CD14-positive monocyte (primary cell): Measurements from ENCODE around the gene STN1. TPM values are rescaled to one million over a fixed set of nuclear protein-coding genes. Genes with fewer than 3 reads are reported as not detected.

Experiments
- DNase-seq, 3 donors: peaks; one replicate each; pipeline ENCODE4 v3.0.0-alpha.2; 2011 to 2022
- H2AFZ ChIP-seq: 2 replicates; pipeline ENCODE4 v1.6.0; 2012; ENCODE audit warnings: mild to moderate bottlenecking, low read depth, low read length, inconsistent platforms; ENCODE audit not compliant: insufficient read depth, poor library complexity, severe bottlenecking
- H3K27ac ChIP-seq, 2 donors: 1 replicate in 1 of 2; 2 replicates in 1 of 2; pipeline ENCODE4 v1.5.1; 2012 to 2013; ENCODE audit warnings: low read length in 2 of 2, control low read depth in 1 of 2, inconsistent platforms in 1 of 2, low read depth in 1 of 2, mild to moderate bottlenecking in 1 of 2
- H3K27me3 ChIP-seq, 2 donors: one replicate each; pipeline versions ENCODE4 v1.6.0 to v1.6.1; 2011 to 2013; ENCODE audit warnings: low read length in 2 of 2; ENCODE audit not compliant: control insufficient read depth in 2 of 2, insufficient read depth in 2 of 2
- H3K36me3 ChIP-seq, 2 donors: replicated peaks in 1 of 2; 1 replicate in 1 of 2; 2 replicates in 1 of 2; pipeline versions ENCODE4 v1.5.1 to v1.6.1; 2012 to 2013; ENCODE audit warnings: low read length in 2 of 2, control low read depth in 1 of 2, inconsistent platforms in 1 of 2, mild to moderate bottlenecking in 1 of 2; ENCODE audit not compliant: insufficient read depth in 2 of 2, control insufficient read depth in 1 of 2
- H3K4me1 ChIP-seq, 2 donors: 1 replicate in 1 of 2; 2 replicates in 1 of 2; pipeline versions ENCODE4 v1.5.1 to v1.6.1; 2012 to 2013; ENCODE audit warnings: low read length in 2 of 2, control low read depth in 1 of 2, inconsistent platforms in 1 of 2, mild to moderate bottlenecking in 1 of 2, moderate library complexity in 1 of 2; ENCODE audit not compliant: insufficient read depth in 2 of 2, control insufficient read depth in 1 of 2
- H3K4me2 ChIP-seq: replicated peaks from 2 replicates; pipeline ENCODE3; 2012; ENCODE audit warnings: low read length, moderate library complexity, mild to moderate bottlenecking; ENCODE audit not compliant: poor library complexity, severe bottlenecking; ENCODE audit errors: extremely low read depth
- H3K4me3 ChIP-seq, 3 experiments: fragments of 200-600 bp in 1 of 3; sonication (generic) in 1 of 3; replicated peaks in 1 of 3; 1 replicate in 2 of 3; 2 replicates in 1 of 3; pipeline ENCODE4 v1.5.1; 2011 to 2013; ENCODE audit warnings: low read length in 3 of 3, mild to moderate bottlenecking in 3 of 3, control low read depth in 2 of 3, low read depth in 2 of 3, inconsistent platforms in 1 of 3, moderate library complexity in 1 of 3
- H3K79me2 ChIP-seq: 2 replicates; pipeline ENCODE4 v1.6.0; 2012; ENCODE audit warnings: mild to moderate bottlenecking, control low read depth, inconsistent platforms, low read length, moderate library complexity; ENCODE audit not compliant: insufficient read depth
- H3K9ac ChIP-seq: 2 replicates; pipeline ENCODE4 v1.6.0; 2017; ENCODE audit warnings: low read length, mild to moderate bottlenecking; ENCODE audit not compliant: insufficient read depth, poor library complexity, severe bottlenecking
- H3K9me3 ChIP-seq, 2 donors: replicated peaks in 1 of 2; 1 replicate in 1 of 2; 2 replicates in 1 of 2; pipeline versions ENCODE4 v1.5.1 to v1.6.1; 2012 to 2013; ENCODE audit warnings: low read length in 2 of 2, control low read depth in 1 of 2; ENCODE audit not compliant: control insufficient read depth in 1 of 2, insufficient read depth in 1 of 2
- H4K20me1 ChIP-seq: 2 replicates; pipeline ENCODE4 v1.6.0; 2012; ENCODE audit warnings: mild to moderate bottlenecking, low read length, control low read depth, moderate library complexity; ENCODE audit not compliant: insufficient read depth
- H3K27ac Mint-ChIP-seq, 7 donors: one replicate each; pipeline ENCODE4 v1.8.0; 2020; ENCODE audit warnings: mild to moderate bottlenecking in 7 of 7, mixed read lengths in 7 of 7, moderate library complexity in 6 of 7, inconsistent platforms in 2 of 7
- H3K27me3 Mint-ChIP-seq, 3 donors: one replicate each; pipeline ENCODE4 v1.8.0; 2021 to 2022; ENCODE audit warnings: low read depth in 3 of 3, mild to moderate bottlenecking in 3 of 3, mixed read lengths in 3 of 3, moderate library complexity in 3 of 3, inconsistent platforms in 1 of 3
- H3K36me3 Mint-ChIP-seq, 2 donors: one replicate each; pipeline ENCODE4 v1.8.0; 2020; ENCODE audit warnings: mixed read lengths in 2 of 2, inconsistent platforms in 1 of 2, mild to moderate bottlenecking in 1 of 2
- H3K4me1 Mint-ChIP-seq: one replicate; pipeline ENCODE4 v1.8.0; 2020; ENCODE audit warnings: mild to moderate bottlenecking, mixed read lengths
- H3K4me3 Mint-ChIP-seq, 2 donors: one replicate each; pipeline ENCODE4 v1.8.0; 2020; ENCODE audit warnings: mild to moderate bottlenecking in 2 of 2, mixed read lengths in 2 of 2, moderate library complexity in 1 of 2
- H3K9me3 Mint-ChIP-seq, 7 donors: one replicate each; pipeline ENCODE4 v1.8.0; 2020 to 2022; ENCODE audit warnings: mixed read lengths in 7 of 7, mild to moderate bottlenecking in 6 of 7, moderate library complexity in 6 of 7, inconsistent platforms in 2 of 7
- CTCF ChIP-seq: fragments of 200-600 bp; IDR thresholded peaks from one replicate; pipeline ENCODE4 v1.8.0; 2022; ENCODE audit warnings: antibody characterized with exemption, mild to moderate bottlenecking
- WGBS: methylation state at CpG from one replicate; pipeline ENCODE4 v1.1.5; 2013; ENCODE audit warnings: missing lambda C conversion rate; ENCODE audit not compliant: insufficient coverage; 5-methylcytosine and 5-hydroxymethylcytosine counted together
- intact Hi-C, 2 donors: fragments of 100-400 bp; cut with micrococcal nuclease; formaldehyde crosslinking; loops; one replicate each; pipeline versions ENCODE4 v1.15.0 to v1.15.1; 2023
- polyA plus RNA-seq, 3 donors: library from polyadenylated mRNA; depleted of rRNA in 1 of 3; unstranded in 2 of 3; stranded (reverse) in 1 of 3; fragments of 300-500 nt in 2 of 3; fragments of >200 nt in 1 of 3; fragmentation: Illumina TruSeq in 2 of 3; gene quantifications; 1 replicate in 2 of 3; 2 replicates in 1 of 3; pipeline ENCODE4 v1.2.3, GENCODE V29; 2012 to 2021

The STN1 gene
- polyA plus RNA-seq, 3 donors, result 19.3 to 37.4 (median 35.9) TPM

- H3K27ac ChIP-seq, result peak overlapping the region; percentile 80 to 83
- TF ChIP-seq CTCF, result no peak
- peak overlapping the region in 2 of 3 experiments; percentile 10 to 51 for H3K4me3 ChIP-seq
- H2AFZ ChIP-seq, result peak overlapping the region; percentile 33
- Mint-ChIP-seq H3K4me3 (peak overlapping the region; percentile 17 to 52), H3K27ac (peak overlapping the region; percentile 82 to 95 (median 92)), H3K36me3 (peaks cover 15 to 18% of the 10 kb centered on the region in 2 donors), H3K27me3 (no peaks in the 10 kb centered on the region), H3K4me1 (peaks cover 60% of the 10 kb centered on the region), H3K9me3 (peaks cover 2 to 11% (median 7%) of the 10 kb centered on the region in 7 donors)
- H4K20me1 ChIP-seq, result no peaks in the 10 kb centered on the region
- 0% methylated on average over 2 of the region's 4 CpGs for WGBS
- peaks cover 22% of the 10 kb centered on the region for H3K79me2 ChIP-seq
- H3K36me3 ChIP-seq, result peaks cover 0 to 13% of the 10 kb centered on the region in 2 donors
- no peak for DNase-seq
- H3K27me3 ChIP-seq, result no peaks in the 10 kb centered on the region
- peaks cover 0 to 4% of the 10 kb centered on the region in 2 donors for H3K9me3 ChIP-seq
- H3K4me1 ChIP-seq, result peaks cover 48 to 62% of the 10 kb centered on the region in 2 donors
- intact Hi-C loops, result loop anchor here (10.0 kb wide), 4 partner anchors 214 to 444 kb away; partner anchors contain the start of genes CFAP43 (in 1 of the 2), CFAP58 (in 1 of the 2), GSTO2 (in 1 of the 2) and SFR1 (in 1 of the 2)
- H3K4me2 ChIP-seq, result peak overlapping the region; percentile 58
- peak overlapping the region; percentile 38 for H3K9ac ChIP-seq
Observed at GRCh38 chr10:103910442-103911012, 7.5 kb downstream of the STN1 start.

GRCh38 chr10:103905441-103905840, 12.5 kb downstream of the STN1 start:
- Mint-ChIP-seq H3K36me3 (peaks cover 27 to 39% of the 10 kb centered on the region in 2 donors), H3K4me3 (no peak overlapping the region), H3K27ac (no peak overlapping the region), H3K27me3 (no peaks in the 10 kb centered on the region), H3K4me1 (peaks cover 31% of the 10 kb centered on the region), H3K9me3 (no peaks in the 10 kb centered on the region)
- intact Hi-C loops, result no loop called here
- H4K20me1 ChIP-seq, result no peaks in the 10 kb centered on the region
- H3K4me2 ChIP-seq, result no peak overlapping the region
- no CpG with 5 or more reads among the region's 4 CpGs for WGBS
- H3K4me1 ChIP-seq, result peaks cover 29 to 35% of the 10 kb centered on the region in 2 donors
- H2AFZ ChIP-seq, result no peak overlapping the region
- peaks cover 5% of the 10 kb centered on the region for H3K79me2 ChIP-seq
- no peaks in the 10 kb centered on the region for H3K27me3 ChIP-seq
- TF ChIP-seq CTCF, result no peak
- no peak for DNase-seq
- H3K27ac ChIP-seq, result no peak overlapping the region
- H3K36me3 ChIP-seq, result peaks cover 25 to 37% of the 10 kb centered on the region in 2 donors
- no peak overlapping the region for H3K4me3 ChIP-seq
- no peaks in the 10 kb centered on the region for H3K9me3 ChIP-seq
- H3K9ac ChIP-seq, result no peak overlapping the region
